C1 segment of cervical spinal cord (tissue), 14 donors: Measurements from ENCODE around the gene APOA1.
A peak's percentile ranks its signal among the peaks of the same experiment; 100 is the strongest.

Source experiments
- DNase-seq, 14 donors: peaks; one replicate each; lab custom pipeline; 2025; lab: John Stamatoyannopoulos, UW

The APOA1 gene

DNA sequence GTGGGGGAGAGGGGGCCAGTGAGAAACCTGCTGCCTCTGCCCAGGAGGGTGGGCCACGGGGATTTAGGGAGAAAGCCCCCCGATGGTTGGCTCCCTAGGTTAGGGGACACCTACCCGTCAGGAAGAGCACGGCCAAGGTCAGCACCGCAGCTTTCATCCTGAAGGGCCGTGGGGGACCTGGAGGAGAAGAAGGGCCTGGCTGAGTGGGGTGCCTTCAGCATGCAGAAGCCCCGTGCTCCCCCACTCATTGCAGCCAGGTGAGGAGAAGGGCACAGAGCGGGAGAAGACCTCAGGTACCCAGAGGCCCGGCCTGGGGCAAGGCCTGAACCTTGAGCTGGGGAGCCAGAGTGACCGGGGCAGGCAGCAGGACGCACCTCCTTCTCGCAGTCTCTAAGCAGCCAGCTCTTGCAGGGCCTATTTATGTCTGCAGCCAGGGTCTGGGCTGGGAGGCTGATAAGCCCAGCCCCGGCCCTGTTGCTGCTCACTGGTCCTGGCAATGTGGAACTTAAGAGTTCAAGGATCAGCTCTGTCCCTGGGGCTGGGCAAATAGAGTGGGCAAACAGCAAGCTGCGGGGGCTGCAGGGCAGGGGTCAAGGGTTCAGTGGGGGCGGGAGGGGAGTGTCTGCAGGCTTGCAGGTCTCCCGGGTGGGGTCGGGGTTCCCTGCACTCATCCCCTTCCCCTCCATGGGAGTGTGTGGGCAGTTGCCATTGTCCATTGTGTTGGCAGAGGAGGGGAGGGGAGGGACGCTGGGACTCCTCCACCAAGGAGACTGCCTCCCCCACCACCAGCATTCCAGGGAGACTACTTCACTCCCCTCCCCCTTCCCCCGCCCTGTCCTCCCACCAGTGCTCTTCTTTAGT is at the start of gene APOA1:
Gene APOA1, minus strand, starts transcription at position 392 of the 861 bp plus-strand sequence. Its CDS starts 235 bp downstream, at position 157.
- no peak for DNase-seq

DNA sequence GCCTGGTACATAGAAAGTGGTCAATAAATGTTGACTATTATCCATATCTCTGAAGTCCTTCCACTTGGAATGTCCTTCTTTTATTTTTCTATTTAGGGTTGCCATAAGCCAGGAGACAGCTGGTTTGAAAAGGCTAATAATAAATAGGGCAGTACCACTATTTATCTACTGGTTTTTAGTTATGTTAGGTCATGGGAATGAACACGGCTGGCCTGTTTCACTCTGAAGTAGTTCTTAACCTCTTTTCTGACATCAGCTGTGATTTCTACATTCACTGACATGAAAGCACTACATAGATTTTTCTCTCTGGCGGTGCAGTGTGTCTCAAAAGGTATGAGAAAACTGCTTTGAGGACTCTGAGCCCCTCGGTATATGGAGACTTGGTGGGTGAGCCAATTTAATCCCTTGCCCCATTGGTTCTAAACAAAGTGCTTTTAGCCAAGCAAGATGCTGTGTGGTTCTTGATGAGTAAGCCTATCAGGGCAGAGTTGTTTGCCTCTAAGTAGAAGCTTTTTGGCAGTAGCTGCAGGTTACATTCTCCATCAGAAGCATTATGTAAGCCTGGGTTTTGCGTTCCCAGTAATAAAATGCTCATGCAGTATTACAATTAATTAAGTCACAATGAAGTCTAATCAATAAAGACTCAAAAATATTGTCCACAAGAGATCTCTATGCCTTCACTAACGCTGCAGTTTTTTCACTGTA is 48.7 kb upstream of the APOA1 start:
- peak in 1 of 14 donors; percentile 35 for DNase-seq

DNA sequence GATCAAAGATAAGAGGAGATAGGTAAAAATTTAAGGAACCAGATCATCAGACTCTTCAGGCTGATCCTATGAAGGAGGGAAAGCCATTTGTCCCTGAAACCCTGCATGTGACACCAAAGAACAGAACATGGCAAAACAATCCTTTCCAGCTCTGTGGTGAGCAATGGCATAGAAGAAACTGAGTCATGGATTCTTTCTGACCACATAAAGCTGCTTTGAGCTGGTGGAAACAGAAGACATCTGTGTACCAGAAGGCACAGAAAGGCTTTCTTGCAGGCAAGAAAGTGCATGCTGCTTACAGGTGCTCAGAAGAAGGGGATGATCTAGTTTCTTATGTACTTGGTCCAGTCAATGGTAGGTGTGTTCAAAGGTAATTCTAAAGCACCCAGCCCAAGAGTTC is 45.0 kb upstream of the APOA1 start:
- DNase-seq = no peak

DNA sequence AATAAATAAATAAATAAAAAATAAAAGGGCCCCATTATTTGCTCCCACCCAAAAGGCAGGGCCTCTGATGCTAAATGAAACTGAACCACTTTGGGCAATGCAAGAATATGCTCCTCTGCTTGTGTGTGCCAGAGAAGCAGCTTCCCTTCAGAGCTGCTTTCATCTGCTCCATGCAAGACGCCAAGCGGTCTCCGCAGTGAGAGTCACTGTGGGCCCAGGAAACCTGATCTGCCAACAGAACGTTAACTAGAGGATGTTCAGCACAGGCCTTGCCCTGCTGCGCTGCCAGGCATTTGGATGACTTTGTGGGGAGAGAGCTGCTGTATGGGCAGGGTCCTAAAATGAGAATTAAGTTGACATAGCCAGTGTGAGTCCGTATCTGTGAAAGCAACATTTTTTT is 43.7 kb upstream of the APOA1 start:
- DNase-seq = peak in 7 of 14 donors; percentile 2 to 68 (median 16)

DNA sequence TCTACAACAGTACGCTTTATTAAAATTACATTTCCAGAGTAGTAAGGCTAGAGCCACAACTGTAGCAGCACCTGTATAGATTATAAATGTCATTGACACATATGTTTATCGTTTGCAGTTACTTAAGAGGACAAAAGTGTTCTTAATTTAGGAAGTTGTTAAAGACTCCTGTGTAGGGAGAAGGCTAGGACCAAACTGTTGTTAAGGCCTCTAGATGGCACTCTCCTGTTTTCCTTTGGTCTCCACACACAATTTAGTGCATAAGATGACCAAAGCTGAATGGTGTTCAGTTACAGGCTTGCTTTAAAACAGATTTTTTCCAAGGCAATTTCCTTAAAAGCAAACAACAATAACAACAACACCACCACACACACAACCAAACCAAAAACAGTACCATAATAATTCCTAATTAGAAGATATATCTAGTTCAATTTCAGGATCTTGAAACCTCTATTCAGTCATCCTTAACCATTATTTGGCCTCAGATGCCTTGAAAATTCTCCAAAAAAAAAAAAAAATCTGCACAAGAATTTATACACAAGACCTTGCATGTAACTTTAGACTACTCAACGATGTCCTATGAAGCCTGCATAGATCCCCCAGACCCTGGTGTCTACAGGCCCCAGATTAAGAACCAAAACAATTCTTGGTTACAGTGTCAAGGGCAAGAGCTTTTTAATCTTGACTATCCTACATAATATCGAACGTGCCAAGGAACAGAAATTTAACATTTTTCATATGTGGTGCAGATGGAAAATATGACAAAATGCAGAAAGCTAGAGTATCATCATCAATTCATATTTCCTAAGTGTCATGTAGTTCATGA is 42.6 kb upstream of the APOA1 start:
- peak in 1 of 14 donors; percentile 30 for DNase-seq

DNA sequence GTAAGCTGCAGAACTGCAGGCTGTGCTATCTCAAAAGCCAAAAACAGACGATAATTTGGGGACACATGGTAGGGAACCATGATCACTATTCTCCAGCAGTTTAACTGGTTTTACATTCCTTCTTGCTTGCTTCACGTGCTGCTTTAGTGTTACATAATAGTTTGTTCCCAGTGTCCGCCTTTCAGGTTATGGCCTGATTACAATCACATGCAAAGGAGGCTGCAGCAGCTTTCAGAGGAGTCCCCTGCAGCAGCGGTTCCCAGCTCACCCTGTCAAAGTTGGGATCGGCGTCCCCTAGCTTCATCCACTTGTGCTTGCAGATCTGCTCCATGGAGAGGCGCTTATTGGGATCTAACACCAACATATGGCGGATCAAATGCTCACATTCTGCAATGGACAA is 39.2 kb upstream of the APOA1 start:
- peak in 1 of 14 donors; percentile 6 for DNase-seq

DNA sequence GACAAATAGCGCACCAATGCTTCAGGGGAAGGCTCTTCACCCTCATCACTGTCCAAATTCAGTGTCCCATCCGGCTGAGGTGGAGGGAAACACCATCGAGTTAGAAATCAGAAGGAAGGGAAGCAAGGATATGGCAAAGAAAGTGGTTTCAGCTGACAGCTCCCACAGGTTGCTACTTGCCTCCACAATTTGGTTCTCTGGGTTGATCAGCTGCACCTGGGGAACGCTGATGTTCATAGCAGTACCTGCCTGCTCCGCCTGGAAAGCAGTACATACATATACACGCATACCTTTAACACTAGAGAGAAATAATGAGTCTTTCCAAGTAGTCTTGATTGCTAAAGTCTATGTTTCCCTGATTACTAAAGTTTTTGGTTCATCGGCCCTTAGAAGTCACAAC is 37.8 kb upstream of the APOA1 start:
- no peak for DNase-seq

DNA sequence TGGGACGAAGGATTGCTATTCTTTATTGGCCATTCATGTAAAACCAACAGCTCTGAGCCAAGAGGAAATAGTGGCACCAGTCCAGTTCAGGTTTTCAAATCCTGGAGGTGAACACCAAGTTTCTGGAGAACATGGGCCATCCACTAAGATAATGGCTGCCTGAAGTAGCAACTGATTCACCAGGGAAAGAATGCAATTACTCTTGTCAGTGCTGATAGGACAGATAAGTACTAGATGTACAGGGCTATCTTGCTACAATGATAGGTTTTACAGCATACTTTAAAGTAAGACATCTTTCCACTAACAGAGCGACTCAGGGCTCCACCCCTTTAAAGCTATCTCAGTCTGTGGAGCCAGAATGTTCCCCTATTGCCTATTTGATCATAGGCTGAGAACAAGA is 36.8 kb upstream of the APOA1 start:
- no peak for DNase-seq

DNA sequence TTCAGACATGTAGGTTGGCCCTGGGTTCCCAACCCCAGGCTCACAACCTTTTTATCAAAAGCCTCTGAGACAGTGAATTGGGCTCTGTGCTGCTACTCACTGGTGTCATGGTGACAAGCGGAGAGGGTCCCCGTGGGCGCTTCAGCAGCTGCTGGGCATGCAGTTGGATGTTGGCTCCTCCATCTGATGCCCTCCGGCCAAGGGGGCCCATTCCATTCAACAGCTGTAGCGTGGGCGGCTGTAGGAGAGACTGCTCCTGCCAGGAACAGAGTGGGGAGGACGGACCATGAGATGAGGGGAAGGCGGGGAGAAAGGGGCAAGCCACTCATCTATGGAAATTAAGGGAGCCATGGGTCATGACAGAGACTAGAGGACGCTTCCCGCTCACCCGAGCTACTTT is 36.0 kb upstream of the APOA1 start:
- DNase-seq = no peak

DNA sequence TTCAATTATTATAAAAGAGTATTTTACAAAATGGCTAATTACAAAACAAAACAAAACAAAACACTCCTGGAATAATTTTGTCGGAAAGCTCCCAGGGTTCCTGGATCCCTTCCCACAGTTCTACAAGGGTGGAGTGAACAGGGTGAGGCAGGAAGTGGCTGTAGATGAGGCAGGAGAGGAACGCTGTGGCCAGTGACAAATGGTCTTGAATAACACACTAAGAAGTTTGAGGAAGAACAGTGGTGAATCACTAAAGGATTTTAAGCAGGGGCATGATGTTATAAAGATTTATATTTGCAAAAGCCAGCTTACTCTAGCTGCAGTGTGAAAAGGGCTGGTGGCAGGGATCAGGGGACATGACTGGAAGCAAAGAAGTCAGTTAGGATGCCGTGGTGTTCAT is 33.8 kb upstream of the APOA1 start:
- no peak for DNase-seq

DNA sequence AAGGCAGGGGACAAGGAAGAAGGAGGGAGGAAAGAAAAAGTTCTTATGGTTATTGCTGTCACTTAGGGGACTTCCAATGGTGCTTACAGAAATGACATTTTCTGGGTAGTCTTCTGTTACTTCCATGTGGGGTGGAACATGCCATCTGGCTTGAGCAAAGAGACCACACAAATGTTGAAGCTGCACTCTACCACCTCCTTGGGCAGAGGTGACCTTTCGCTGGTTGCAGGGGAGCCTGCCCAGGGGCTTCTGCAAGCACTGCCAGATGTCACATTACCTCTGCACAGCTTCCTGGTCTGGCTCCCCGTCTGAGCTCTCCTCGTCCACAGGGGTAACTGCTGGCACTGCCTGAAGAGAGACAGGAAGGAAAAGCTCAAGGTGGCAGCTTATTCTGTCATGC is 32.6 kb upstream of the APOA1 start:
- DNase-seq = no peak

DNA sequence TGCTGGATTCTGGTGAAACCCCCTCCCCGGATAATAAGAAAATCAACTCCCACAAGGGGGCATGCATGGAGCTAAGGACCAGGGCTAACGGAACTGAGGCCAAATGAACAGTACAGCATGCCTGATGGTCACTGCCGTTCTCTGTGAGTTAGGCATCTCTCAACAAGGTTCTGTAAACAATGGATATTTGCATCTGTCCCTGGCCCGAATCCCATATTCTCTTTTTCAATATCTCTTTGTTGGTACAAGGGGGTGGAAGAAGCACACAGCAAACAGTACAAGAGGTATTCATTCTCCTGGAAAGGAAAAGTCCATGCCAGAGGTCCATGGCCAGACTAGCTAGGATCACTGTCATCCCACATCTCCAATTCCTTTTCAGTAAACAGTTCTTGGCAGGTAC is 32.2 kb upstream of the APOA1 start:
- DNase-seq = peak in 5 of 14 donors; percentile 8 to 25 (median 24)

DNA sequence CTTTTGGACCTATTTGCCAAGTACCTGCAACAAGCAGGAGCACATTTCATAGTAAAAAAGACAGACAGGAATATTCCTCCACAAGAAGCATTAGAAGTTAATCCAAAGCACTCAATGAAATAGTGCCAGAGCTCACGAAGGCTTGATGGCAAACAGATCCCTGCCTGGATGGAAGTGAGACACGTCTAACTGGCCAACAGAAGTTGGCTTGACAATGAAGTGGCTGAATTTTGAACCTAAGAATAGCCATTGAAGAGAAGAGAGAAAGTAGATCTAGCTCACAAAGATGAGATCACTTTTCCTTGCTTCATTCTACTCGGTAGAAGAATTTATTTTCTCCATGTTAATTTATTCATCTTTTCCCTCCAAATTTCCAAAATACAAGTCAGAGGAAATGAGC is 30.6 kb upstream of the APOA1 start:
- no peak for DNase-seq

DNA sequence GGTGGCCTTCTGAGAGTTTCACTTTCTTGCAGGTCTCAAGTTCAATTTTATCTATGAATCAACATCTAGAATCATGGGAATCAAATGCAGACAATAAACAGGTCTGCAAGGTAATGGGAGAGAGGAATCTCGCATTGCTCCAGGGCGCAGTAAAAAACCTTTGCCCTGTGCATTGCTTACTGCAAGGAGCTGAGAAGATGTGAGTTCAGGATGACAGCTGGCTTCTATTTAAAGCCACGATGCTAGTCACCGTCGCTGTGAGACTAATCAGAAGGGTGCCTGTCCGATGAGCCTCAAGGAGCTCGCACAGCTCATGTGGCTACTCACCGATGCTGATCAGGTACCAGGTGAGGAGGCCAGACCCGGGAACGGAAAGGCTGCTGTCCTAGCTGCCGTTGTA is 30.2 kb upstream of the APOA1 start:
- no peak for DNase-seq

DNA sequence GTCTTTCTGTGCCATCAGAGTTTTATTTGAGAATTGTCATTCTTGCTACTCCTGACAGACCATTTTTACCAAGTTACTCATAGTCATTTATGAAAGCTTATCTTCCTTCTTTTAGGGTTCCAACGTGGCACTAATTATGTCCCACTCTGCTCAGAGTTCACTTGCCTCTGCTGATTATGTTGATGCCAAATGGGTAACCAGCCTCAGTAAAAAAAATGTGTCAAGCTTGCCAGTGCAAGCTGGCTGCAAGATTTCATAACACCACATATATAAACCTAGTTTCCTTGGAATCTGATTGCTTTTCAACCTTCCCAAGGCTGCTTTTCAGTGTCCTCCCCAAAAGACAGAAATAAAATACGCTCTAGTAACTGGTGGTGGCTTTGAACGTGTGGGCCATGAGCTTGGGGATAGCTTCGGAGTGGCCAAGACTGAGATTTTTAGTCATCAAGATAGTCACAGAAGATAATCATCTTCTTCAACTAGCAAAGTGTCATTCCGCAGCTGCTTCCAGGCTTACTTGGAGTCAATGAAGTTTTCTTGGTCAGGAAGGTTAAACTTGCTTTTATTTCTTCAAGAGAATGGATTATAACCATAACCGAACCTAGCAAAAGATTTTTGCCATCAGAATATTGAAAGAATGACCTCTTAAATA is 29.5 kb upstream of the APOA1 start:
- no peak for DNase-seq

DNA sequence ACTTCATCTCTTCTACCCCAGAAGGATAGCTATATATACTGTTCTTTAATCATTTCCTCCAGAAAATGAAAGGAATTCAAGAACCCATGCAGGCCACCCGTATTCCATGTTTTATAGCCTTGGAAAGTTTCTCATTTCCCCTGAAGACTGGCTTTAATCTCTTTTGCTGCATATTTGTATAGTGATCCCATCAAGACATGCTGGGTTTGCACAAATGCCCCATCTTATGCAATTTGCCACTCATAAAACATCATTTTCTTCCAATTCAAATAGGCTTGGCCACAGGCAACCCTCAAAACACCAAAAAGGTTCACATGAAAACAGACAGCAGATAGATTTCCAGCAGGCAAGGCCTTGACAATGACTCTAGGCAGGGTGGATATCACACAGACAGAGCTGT is 28.3 kb upstream of the APOA1 start:
- no peak for DNase-seq

DNA sequence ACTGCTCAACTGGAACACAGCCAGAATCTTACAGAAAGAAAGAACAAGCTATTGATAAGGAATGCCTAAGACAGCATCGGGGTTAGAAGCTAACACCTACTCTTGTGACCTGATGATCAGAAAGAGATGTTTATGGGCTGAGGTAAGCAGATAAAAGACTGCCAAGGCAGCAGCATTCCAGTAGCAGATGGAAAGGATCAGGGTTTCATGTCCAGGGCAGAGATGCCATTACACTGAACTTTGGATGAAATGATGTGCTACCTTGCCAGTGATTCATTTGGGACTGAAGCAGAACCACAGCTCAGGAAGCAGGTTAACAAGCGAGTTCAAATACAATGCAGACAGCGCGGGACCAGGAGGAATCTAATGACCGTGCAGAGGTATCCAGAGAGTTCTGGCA is 27.1 kb upstream of the APOA1 start:
- DNase-seq = no peak

DNA sequence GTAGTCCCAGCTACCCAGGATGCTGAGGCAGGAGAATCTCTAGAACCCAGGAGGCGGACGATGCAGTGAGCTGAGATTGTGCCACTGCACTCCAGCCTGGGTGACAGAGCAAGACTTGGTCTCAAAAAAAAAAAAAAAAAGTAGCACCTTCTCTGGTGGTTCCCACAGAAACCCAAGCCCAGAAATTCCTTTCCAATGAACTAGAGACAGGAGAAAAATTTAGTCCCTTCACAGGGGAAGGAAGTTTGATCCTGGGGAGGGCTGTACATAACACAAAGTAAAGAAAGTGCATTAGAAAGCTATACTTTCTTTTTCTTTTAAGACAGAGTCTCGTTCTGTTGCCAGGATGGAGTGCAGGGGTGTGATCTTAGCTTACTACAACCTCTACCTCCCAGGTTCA is 25.5 kb upstream of the APOA1 start:
- no peak for DNase-seq

DNA sequence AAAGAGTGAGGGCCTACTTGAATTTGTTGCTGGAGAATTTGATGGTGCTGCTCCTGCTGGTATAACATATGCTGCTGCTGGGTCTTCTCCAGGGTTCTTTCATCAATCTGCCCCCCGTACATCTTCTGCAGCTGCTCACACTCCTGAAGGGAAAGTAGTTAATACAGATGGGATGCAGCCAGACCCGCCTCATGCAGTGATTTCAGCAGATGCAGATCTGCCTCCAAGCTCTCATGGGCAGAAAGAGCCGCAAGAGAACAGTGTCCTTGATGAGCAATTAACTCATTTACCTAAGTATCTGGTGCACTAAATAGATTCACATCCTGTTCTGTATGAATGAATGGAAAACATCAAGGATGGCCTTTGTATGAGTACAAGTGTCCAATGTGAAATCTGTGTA is 24.8 kb upstream of the APOA1 start:
- DNase-seq = peak in 1 of 14 donors; percentile 14

DNA sequence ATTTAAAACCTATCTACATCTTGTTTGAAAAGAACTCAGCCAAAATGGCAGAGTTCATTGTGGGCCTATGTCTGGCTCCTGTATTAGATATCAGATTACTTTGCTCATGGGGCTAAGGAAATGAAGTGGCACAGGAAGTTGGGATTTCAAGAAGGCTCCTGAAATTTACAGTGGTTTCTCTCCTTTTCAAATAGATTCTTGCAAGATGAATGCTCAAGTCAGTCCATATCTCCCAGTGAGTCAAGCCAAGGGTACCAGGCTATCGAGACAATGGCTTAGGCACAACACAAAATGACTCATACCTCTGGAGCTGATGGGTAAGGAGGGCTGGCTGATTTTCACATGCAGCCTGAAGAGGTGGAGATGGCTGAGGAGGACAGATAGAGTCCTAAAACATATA is 24.1 kb upstream of the APOA1 start:
- DNase-seq = no peak

DNA sequence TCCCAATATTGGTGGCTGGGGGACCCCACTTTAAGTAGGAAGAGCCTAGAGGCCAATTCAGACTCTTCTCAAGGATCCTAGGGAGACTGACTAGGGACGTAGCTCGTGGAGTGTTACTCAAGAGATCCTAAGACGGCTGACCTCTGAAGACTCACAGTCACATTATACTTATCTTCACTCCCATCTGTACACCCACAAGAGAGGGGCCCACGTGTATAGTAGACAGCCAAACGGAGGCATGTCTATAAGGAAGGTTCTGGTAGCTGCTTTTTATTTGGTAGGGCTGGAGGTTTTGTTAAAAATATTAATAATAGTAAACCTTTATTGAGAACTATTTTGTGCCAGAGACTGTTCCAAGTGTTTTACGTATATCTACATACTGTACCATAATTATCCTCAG is 22.9 kb upstream of the APOA1 start:
- no peak for DNase-seq

DNA sequence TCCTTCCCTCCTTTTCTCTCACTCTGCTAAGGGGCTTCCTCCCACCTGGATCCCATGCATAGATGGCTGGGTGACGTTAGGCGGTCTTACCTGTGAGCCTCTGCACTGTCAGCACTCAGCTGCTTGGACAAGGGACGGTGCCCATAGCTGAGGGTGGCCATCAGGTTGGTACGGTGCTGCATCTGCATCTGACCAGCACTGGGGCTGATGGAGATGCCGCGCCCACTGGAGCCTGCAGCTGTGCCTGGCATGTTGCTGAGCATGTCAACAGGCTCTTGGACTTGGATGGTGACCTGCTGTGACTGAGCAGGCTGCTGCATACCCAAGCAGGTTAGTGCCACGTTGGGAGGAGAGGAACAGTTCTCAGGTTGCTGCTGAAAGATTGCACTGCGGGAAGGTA is 21.8 kb upstream of the APOA1 start:
- no peak for DNase-seq
